ENCODE results near the gene POMGNT2. TPM values are rescaled to one million over a fixed set of nuclear protein-coding genes. Genes with fewer than 3 reads are reported as not detected.

POMGNT2 gene
- polyA plus RNA-seq, 1 of the 3 experiments (the other 2 are of a cell fraction): 20.6 TPM

DNA sequence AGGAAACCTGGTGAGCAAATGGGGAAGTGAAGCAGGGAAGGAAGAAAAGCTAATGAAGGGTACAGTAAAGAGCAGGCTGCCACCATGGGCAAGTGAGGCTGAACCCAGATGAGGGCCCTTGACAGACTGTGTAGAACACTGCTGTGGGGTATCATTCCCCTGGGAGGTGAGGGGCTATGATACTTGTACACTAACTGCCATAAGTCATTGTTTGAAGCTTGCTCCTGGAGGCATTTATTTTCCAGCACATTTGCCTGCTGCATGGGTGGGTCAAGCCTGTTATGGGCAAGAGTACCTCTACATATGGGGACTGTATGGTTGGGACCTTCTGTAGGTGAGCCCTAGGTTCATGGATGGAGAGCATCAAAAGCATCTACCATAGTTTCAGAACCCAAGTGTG is 57.4 kb downstream of the POMGNT2 start:
- H3K9me3 ChIP-seq: no peaks in the 10 kb centered on the region

DNA sequence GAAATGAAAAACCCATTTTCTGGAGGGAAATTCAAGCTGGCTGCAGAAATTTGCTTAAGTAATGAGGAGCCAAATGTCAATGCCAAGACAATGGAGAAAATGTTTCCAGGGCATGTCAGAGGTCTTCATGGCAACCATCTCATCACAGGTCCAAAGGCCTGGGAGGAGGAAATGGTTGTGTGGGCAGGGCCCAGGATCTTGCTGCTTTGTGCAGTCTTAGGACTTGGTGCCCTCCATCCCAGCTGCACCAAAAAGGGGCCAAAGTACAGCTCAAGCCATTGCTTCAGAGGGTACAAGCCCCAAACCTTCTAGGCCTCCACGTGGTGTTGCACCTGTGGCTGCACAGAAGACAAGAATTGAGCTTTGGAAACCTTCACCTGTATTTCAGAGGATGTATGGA is 59.3 kb downstream of the POMGNT2 start:
- no peak for DNase-seq
- 0% methylated on average over 1 of the region's 1 CpG for WGBS (ENCODE audit: low lambda C conversion rate)
- CTCF ChIA-PET: no interaction called here
- no peaks in the 10 kb centered on the region for H3K79me2 ChIP-seq (ENCODE audit: insufficient read depth)
- no peaks in the 10 kb centered on the region for H3K4me1 ChIP-seq (ENCODE audit: control insufficient read depth in 1 of 2, insufficient read depth in 2 of 2, low read depth in 1 of 2, low read length in 1 of 2)
- no peak overlapping the region for H3K4me2 ChIP-seq
- H3K4me3 ChIP-seq (ENCODE audit: low read depth in 2 of 2, low read length in 1 of 2): no peak overlapping the region
- H3K27ac ChIP-seq (ENCODE audit: low read depth in 2 of 2, low read length in 1 of 2): no peak overlapping the region
- H3K9ac ChIP-seq: no peak overlapping the region
- no peaks in the 10 kb centered on the region for H3K9me3 ChIP-seq
- no peaks in the 10 kb centered on the region for H3F3A ChIP-seq (replicated peaks; ENCODE audit: insufficient read depth)
- POLR2A ChIA-PET: no interaction called here
- H4K20me1 ChIP-seq (ENCODE audit: insufficient read depth): no peaks in the 10 kb centered on the region
- H3K9me2 ChIP-seq: no peaks in the 10 kb centered on the region
- H2AFZ ChIP-seq (ENCODE audit: low read depth): no peak overlapping the region
- no peaks in the 10 kb centered on the region for H3K27me3 ChIP-seq (ENCODE audit: insufficient read depth)
- TF ChIP-seq CHD2 (IDR thresholded peaks at IDR 0.05; ENCODE audit: low read length, partially characterized antibody) (no peak), RCOR1 (IDR thresholded peaks at IDR 0.05; ENCODE audit: low read length) (no peak), FOXJ3 (CRISPR knock-in tag; IDR thresholded peaks at IDR 0.05) (no peak), FOXM1 (IDR thresholded peaks at IDR 0.05; ENCODE audit: low read depth) (no peak), EZH2phosphoT487 (IDR thresholded peaks at IDR 0.05; ENCODE audit: borderline replicate concordance, low read depth) (no peak), SMC3 (IDR thresholded peaks at IDR 0.05; ENCODE audit: low read depth, low read length) (no peak)
- TF ChIP-seq, protein P1, sequence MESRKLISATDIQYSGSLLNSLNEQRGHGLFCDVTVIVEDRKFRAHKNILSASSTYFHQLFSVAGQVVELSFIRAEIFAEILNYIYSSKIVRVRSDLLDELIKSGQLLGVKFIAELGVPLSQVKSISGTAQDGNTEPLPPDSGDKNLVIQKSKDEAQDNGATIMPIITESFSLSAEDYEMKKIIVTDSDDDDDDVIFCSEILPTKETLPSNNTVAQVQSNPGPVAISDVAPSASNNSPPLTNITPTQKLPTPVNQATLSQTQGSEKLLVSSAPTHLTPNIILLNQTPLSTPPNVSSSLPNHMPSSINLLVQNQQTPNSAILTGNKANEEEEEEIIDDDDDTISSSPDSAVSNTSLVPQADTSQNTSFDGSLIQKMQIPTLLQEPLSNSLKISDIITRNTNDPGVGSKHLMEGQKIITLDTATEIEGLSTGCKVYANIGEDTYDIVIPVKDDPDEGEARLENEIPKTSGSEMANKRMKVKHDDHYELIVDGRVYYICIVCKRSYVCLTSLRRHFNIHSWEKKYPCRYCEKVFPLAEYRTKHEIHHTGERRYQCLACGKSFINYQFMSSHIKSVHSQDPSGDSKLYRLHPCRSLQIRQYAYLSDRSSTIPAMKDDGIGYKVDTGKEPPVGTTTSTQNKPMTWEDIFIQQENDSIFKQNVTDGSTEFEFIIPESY (IDR thresholded peaks at IDR 0.05; ENCODE audit: borderline replicate concordance, low read depth): no peak
- H3K36me3 ChIP-seq (replicated peaks in 1 of 2; ENCODE audit: control insufficient read depth in 1 of 2, insufficient read depth in 2 of 2, low read length in 1 of 2): no peaks in the 10 kb centered on the region

More for the DNA sequence above, 57.4 kb downstream of the POMGNT2 start:
- Histone ChIP-seq H4K20me1 (ENCODE audit: insufficient read depth) (no peaks in the 10 kb centered on the region), H3K27me3 (ENCODE audit: insufficient read depth) (no peaks in the 10 kb centered on the region), H3K27ac (ENCODE audit: low read depth in 2 of 2, low read length in 1 of 2) (no peak overlapping the region), H3K9ac (no peak overlapping the region), H3K79me2 (ENCODE audit: insufficient read depth) (no peaks in the 10 kb centered on the region), H2AFZ (ENCODE audit: low read depth) (no peak overlapping the region), H3F3A (replicated peaks; ENCODE audit: insufficient read depth) (no peaks in the 10 kb centered on the region), H3K4me1 (ENCODE audit: control insufficient read depth in 1 of 2, insufficient read depth in 2 of 2, low read depth in 1 of 2, low read length in 1 of 2) (no peaks in the 10 kb centered on the region), H3K4me3 (ENCODE audit: low read depth in 2 of 2, low read length in 1 of 2) (no peak overlapping the region), H3K36me3 (replicated peaks in 1 of 2; ENCODE audit: control insufficient read depth in 1 of 2, insufficient read depth in 2 of 2, low read length in 1 of 2) (no peaks in the 10 kb centered on the region), H3K4me2 (no peak overlapping the region), H3K9me2 (no peaks in the 10 kb centered on the region)
- CTCF ChIA-PET: no interaction called here
- TF ChIP-seq NFIC (IDR thresholded peaks at IDR 0.05; ENCODE audit: borderline replicate concordance): no peak
- TF ChIP-seq EP300 (IDR thresholded peaks at IDR 0.05; ENCODE audit: borderline replicate concordance in 1 of 2, low read depth in 1 of 2, low read length in 1 of 2): no peak
- TF ChIP-seq ELF1 (IDR thresholded peaks at IDR 0.05): no peak
- no peak for TF ChIP-seq TEAD4 (IDR thresholded peaks at IDR 0.05; ENCODE audit: borderline replicate concordance, insufficient read depth)
- TF ChIP-seq, protein P2, sequence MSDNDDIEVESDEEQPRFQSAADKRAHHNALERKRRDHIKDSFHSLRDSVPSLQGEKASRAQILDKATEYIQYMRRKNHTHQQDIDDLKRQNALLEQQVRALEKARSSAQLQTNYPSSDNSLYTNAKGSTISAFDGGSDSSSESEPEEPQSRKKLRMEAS (IDR thresholded peaks at IDR 0.05; ENCODE audit: low read depth): no peak
- no peak for TF ChIP-seq FOXM1 (IDR thresholded peaks at IDR 0.05; ENCODE audit: low read depth)
- no peak for TF ChIP-seq GABPA (IDR thresholded peaks at IDR 0.05; ENCODE audit: low read depth)
- TF ChIP-seq CHD2 (IDR thresholded peaks at IDR 0.05; ENCODE audit: low read length, partially characterized antibody): no peak
- TF ChIP-seq TAF1 (IDR thresholded peaks at IDR 0.05; ENCODE audit: borderline replicate concordance, low read depth, low read length): no peak
- no peak for TF ChIP-seq RFX5 (IDR thresholded peaks at IDR 0.05; ENCODE audit: low read length)
- TF ChIP-seq SMC3 (IDR thresholded peaks at IDR 0.05; ENCODE audit: low read depth, low read length): no peak
- no peak for TF ChIP-seq YY1 (IDR thresholded peaks at IDR 0.05; ENCODE audit: low read depth)
- no peak for TF ChIP-seq MXI1 (IDR thresholded peaks at IDR 0.05; ENCODE audit: low read depth, low read length)
- TF ChIP-seq JUND (IDR thresholded peaks at IDR 0.05): no peak
- TF ChIP-seq, protein P3, sequence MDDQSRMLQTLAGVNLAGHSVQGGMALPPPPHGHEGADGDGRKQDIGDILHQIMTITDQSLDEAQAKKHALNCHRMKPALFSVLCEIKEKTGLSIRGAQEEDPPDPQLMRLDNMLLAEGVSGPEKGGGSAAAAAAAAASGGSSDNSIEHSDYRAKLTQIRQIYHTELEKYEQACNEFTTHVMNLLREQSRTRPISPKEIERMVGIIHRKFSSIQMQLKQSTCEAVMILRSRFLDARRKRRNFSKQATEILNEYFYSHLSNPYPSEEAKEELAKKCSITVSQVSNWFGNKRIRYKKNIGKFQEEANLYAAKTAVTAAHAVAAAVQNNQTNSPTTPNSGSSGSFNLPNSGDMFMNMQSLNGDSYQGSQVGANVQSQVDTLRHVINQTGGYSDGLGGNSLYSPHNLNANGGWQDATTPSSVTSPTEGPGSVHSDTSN (IDR thresholded peaks at IDR 0.05): no peak
- TF ChIP-seq, protein P4, sequence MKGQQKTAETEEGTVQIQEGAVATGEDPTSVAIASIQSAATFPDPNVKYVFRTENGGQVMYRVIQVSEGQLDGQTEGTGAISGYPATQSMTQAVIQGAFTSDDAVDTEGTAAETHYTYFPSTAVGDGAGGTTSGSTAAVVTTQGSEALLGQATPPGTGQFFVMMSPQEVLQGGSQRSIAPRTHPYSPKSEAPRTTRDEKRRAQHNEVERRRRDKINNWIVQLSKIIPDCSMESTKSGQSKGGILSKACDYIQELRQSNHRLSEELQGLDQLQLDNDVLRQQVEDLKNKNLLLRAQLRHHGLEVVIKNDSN (IDR thresholded peaks at IDR 0.05; ENCODE audit: borderline replicate concordance, low read depth): no peak
- TF ChIP-seq, protein P5, sequence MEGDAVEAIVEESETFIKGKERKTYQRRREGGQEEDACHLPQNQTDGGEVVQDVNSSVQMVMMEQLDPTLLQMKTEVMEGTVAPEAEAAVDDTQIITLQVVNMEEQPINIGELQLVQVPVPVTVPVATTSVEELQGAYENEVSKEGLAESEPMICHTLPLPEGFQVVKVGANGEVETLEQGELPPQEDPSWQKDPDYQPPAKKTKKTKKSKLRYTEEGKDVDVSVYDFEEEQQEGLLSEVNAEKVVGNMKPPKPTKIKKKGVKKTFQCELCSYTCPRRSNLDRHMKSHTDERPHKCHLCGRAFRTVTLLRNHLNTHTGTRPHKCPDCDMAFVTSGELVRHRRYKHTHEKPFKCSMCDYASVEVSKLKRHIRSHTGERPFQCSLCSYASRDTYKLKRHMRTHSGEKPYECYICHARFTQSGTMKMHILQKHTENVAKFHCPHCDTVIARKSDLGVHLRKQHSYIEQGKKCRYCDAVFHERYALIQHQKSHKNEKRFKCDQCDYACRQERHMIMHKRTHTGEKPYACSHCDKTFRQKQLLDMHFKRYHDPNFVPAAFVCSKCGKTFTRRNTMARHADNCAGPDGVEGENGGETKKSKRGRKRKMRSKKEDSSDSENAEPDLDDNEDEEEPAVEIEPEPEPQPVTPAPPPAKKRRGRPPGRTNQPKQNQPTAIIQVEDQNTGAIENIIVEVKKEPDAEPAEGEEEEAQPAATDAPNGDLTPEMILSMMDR (IDR thresholded peaks at IDR 0.05): no peak
- no peak for TF ChIP-seq NRF1 (IDR thresholded peaks at IDR 0.05; ENCODE audit: low read depth, low read length)
- no peak for TF ChIP-seq EZH2phosphoT487 (IDR thresholded peaks at IDR 0.05; ENCODE audit: borderline replicate concordance, low read depth)
- POLR2A ChIA-PET: no interaction called here
- no peak for DNase-seq
